HCT116 (cell line): ENCODE measurements around the gene ANKS4B.

Source experiments
- ELF1 ChIP-seq: IDR thresholded peaks from 2 replicates; pipeline ENCODE4 v1.6.1; 2012; ENCODE audit warnings: low read depth, borderline replicate concordance
- EZH2 ChIP-seq: fragments of 200-600 bp; sonication (generic); IDR thresholded peaks from 2 replicates; pipeline ENCODE4 v1.6.1; 2017; ENCODE audit warnings: antibody characterized with exemption, mixed run types
- POLR2A ChIP-seq: IDR thresholded peaks from 2 replicates; pipeline ENCODE4 v1.7.0; 2011; ENCODE audit warnings: borderline replicate concordance; ENCODE audit not compliant: insufficient read depth, insufficient read length; ENCODE audit errors: extremely low read depth
- RAD21 ChIP-seq: IDR thresholded peaks from 2 replicates; pipeline ENCODE4 v1.6.1; 2012; ENCODE audit warnings: low read depth, mild to moderate bottlenecking
- TF ChIP-seq, protein P1 (sequence below), 3 experiments: fragments of 200-600 bp in 1 of 3; sonication (generic) in 1 of 3; IDR thresholded peaks in 2 of 3; conservative IDR thresholded peaks in 1 of 3; 2 replicates each; pipeline ENCODE4 v1.5.1; 2012 to 2017; ENCODE audit warnings: low read depth in 2 of 3, low read length in 2 of 3, antibody characterized with exemption in 1 of 3, borderline replicate concordance in 1 of 3, control low read depth in 1 of 3, mild to moderate bottlenecking in 1 of 3, mixed read lengths in 1 of 3, mixed run types in 1 of 3, moderate library complexity in 1 of 3; ENCODE audit not compliant: insufficient read depth in 1 of 3
- TF ChIP-seq, protein P2 (sequence below): IDR thresholded peaks from 2 replicates; pipeline ENCODE4 v1.6.1; 2012; ENCODE audit warnings: low read depth

DNA sequence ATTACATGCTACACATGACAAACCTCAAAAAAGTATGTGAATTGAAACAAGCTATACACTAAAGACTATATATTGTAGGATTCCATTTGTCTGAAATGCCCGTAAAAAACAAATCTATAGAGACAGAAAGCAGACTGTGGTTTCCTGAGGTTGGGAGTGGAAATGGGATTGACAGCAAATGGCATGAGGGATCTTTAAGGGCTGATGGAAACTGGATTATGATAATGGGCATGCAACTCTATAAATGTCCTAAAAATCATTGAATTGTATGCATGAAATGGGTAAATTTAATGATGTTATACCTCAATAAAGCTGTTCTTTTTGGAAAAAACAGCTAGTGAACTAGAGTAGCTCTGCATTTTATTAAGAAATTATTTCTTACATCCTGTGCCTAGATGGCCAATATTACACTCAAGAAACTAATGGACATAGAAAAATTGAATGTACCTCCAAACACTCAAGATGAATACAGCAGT lies 416 bp upstream of the ANKS4B start:
- TF ChIP-seq POLR2A: no peak
- no peak for TF ChIP-seq EZH2
- no peak for TF ChIP-seq RAD21
- TF ChIP-seq, protein P1, sequence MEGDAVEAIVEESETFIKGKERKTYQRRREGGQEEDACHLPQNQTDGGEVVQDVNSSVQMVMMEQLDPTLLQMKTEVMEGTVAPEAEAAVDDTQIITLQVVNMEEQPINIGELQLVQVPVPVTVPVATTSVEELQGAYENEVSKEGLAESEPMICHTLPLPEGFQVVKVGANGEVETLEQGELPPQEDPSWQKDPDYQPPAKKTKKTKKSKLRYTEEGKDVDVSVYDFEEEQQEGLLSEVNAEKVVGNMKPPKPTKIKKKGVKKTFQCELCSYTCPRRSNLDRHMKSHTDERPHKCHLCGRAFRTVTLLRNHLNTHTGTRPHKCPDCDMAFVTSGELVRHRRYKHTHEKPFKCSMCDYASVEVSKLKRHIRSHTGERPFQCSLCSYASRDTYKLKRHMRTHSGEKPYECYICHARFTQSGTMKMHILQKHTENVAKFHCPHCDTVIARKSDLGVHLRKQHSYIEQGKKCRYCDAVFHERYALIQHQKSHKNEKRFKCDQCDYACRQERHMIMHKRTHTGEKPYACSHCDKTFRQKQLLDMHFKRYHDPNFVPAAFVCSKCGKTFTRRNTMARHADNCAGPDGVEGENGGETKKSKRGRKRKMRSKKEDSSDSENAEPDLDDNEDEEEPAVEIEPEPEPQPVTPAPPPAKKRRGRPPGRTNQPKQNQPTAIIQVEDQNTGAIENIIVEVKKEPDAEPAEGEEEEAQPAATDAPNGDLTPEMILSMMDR (IDR thresholded peaks at IDR 0.05 in 2 of 3, conservative IDR thresholded peaks at IDR 0.05 in 1 of 3; ENCODE audit: borderline replicate concordance in 1 of 3, insufficient read depth in 1 of 3, low read depth in 2 of 3, low read length in 2 of 3): no peak
- TF ChIP-seq ELF1: no peak
- TF ChIP-seq, protein P2, sequence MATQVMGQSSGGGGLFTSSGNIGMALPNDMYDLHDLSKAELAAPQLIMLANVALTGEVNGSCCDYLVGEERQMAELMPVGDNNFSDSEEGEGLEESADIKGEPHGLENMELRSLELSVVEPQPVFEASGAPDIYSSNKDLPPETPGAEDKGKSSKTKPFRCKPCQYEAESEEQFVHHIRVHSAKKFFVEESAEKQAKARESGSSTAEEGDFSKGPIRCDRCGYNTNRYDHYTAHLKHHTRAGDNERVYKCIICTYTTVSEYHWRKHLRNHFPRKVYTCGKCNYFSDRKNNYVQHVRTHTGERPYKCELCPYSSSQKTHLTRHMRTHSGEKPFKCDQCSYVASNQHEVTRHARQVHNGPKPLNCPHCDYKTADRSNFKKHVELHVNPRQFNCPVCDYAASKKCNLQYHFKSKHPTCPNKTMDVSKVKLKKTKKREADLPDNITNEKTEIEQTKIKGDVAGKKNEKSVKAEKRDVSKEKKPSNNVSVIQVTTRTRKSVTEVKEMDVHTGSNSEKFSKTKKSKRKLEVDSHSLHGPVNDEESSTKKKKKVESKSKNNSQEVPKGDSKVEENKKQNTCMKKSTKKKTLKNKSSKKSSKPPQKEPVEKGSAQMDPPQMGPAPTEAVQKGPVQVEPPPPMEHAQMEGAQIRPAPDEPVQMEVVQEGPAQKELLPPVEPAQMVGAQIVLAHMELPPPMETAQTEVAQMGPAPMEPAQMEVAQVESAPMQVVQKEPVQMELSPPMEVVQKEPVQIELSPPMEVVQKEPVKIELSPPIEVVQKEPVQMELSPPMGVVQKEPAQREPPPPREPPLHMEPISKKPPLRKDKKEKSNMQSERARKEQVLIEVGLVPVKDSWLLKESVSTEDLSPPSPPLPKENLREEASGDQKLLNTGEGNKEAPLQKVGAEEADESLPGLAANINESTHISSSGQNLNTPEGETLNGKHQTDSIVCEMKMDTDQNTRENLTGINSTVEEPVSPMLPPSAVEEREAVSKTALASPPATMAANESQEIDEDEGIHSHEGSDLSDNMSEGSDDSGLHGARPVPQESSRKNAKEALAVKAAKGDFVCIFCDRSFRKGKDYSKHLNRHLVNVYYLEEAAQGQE: no peak
